ENCODE measurements around the gene METTL23.
"Not testable (repeated sequence)": the region's sequence is repeated elsewhere in the genome, so short reads cannot be mapped to it uniquely, and the experiment has no call there.

Gene METTL23

DNA sequence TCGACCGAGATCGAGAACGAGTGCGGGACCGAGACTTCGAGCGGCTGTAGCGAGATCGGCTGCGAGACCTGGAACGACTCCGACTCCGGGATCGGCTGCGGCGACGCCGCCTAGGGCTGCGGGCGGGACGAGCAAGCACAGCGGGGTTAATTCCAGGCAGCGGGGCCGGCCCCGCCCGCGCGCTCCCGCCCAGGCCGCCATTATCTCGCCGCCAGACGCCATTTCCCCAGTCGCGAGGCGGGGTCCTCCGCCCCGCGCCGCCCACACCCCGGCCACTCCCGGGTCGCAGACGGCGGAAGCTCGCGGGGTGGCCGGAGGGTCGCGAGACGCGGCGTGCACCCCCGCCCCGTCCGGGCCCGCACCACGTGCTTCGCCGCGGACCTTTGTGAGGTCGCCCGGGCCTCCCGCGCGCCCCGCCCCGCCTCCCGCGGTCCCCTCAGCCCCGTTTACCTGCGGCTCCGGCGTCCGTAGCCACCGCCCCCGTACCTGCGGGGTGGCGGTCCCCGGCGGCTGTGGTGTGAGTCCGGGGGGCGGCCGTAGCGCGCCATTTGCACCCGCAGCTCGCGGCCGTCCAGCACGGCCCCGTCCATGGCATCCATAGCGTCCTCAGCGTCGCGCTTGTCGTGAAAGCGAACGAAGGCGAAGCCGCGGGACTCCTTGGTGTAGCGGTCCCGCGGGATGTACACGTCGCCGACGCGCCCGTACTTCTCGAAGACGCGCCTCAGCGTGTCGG, 9.9 kb downstream of the METTL23 start:
- Mint-ChIP-seq H3K4me3 (peak overlapping the region; percentile 99), H3K27me3 (ENCODE audit: low read depth, poor library complexity) (peaks cover 3% of the 10 kb centered on the region), H3K9me3 (no peaks in the 10 kb centered on the region), H3K27ac (peak overlapping the region; percentile 99), H3K36me3 (ENCODE audit: low read depth) (peaks cover 47% of the 10 kb centered on the region), H3K4me1 (peaks cover 62% of the 10 kb centered on the region)
- peak; percentile 75 for DNase-seq
- TF ChIP-seq, protein P1, sequence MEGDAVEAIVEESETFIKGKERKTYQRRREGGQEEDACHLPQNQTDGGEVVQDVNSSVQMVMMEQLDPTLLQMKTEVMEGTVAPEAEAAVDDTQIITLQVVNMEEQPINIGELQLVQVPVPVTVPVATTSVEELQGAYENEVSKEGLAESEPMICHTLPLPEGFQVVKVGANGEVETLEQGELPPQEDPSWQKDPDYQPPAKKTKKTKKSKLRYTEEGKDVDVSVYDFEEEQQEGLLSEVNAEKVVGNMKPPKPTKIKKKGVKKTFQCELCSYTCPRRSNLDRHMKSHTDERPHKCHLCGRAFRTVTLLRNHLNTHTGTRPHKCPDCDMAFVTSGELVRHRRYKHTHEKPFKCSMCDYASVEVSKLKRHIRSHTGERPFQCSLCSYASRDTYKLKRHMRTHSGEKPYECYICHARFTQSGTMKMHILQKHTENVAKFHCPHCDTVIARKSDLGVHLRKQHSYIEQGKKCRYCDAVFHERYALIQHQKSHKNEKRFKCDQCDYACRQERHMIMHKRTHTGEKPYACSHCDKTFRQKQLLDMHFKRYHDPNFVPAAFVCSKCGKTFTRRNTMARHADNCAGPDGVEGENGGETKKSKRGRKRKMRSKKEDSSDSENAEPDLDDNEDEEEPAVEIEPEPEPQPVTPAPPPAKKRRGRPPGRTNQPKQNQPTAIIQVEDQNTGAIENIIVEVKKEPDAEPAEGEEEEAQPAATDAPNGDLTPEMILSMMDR (IDR thresholded peaks at IDR 0.05) = no peak

DNA sequence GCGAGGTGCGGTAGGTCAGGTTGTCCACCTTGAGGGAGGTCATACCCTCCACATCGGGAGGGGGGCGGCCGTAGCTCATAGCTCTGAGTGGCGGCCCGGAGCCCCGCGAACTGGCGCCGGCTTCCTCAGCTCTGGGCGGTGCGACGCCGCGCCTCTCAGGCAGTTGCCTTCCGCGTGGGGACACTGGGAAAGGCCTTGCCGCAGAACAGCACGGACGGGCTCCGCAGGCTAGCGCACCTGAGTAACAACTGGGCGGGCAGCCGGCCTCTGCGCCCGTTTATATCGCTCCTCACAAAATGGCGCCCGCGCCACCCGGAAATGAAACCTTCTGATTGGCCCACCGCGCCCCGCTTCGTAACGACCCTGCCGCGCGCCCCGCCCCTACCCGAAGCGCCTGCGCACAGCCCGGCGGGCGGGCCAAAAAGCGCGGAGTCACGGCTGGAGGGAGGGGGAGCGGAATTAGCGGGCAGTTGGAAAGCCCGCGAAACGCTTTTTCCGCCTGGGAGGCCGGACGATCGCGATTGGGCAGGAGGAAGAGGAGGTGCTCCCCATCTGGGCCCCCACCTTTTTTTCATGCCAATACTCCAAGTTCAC, 10.5 kb downstream of the METTL23 start, which contains the start of gene SRSF2:
Gene SRSF2, minus strand, starts transcription at position 250 of the 594 bp plus-strand sequence. Its CDS starts 171 bp downstream, at position 79.
- DNase-seq = peak; percentile 98
- Mint-ChIP-seq H3K36me3 (ENCODE audit: low read depth) (peaks cover 48% of the 10 kb centered on the region), H3K9me3 (no peaks in the 10 kb centered on the region), H3K27me3 (ENCODE audit: low read depth, poor library complexity) (peaks cover 3% of the 10 kb centered on the region), H3K27ac (peak within 1 kb of the TSS; percentile 100), H3K4me1 (peaks cover 62% of the 10 kb centered on the region), H3K4me3 (peak within 1 kb of the TSS; percentile 99)
- TF ChIP-seq, protein P1 (IDR thresholded peaks at IDR 0.05) = no peak

DNA sequence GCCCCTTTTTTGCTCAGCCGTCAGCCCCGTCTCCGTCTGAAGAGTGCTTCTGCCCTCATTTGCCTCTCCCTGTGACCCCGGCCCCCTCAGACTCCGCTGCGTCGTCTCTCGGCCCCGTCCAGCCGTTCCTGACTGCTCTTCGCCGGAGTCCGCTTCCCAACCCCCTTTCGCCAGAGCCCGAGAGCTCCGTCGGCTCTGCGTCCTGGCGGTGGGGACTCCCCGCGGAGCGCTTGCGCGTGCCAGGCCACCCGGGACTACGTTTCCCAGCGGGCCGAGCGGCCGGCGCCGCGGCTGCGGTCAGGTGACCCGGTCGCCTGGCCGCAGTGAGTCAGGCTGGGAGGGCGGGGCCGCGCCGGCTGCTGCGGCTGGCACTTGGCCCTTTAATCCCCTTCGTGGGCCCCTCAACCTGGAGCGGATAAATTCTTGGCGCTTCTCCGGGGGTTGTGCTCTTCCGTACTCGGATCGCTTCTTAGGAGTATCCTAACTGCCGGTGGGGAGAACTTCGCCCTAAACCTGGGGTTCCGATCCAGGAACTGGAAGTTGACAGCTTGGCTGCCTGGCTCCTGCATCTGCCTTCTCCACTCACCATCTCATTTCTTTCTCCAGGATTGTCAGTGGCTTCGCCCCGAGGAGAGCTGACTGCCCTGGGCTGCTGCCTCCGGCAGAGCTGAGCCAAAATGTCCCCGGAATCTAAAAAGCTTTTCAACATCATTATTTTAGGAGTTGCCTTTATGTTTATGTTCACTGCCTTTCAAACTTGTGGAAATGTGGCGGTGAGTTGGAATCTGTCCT, 11.2 kb downstream of the METTL23 start, which contains the start of gene MFSD11:
Gene MFSD11, plus strand, starts transcription at position 444 of the 792 bp plus-strand sequence. Its CDS starts 234 bp downstream, at position 678.
- peak within 1 kb of the TSS; percentile 100 for H3K27ac Mint-ChIP-seq
- peak within 1 kb of the TSS; percentile 99 for H3K4me3 Mint-ChIP-seq
- peaks cover 62% of the 10 kb centered on the region for H3K4me1 Mint-ChIP-seq
- peaks cover 49% of the 10 kb centered on the region for H3K36me3 Mint-ChIP-seq (ENCODE audit: low read depth)
- H3K9me3 Mint-ChIP-seq = no peaks in the 10 kb centered on the region
- peak; percentile 94 for DNase-seq
- H3K27me3 Mint-ChIP-seq (ENCODE audit: low read depth, poor library complexity) = peaks cover 3% of the 10 kb centered on the region
- TF ChIP-seq, protein P1 (IDR thresholded peaks at IDR 0.05) = no peak

DNA sequence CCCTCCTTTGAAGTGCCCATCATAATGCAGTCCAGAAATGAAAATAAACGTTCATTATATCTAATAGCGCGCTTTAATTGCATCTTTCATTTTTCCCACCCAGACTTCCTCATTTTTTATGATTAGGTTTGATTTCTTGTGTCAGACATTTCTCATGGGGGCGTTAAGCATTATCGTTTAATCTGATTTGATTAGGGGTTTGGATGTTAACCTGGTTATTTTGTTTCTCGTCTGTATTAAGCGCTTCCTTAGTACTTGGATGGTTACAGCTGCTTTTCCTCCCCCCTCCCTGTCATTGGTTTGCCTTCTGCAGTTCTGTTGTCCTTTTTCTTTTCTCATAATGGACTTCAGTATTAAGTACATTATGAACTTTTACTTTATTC, 11.8 kb downstream of the METTL23 start:
- TF ChIP-seq, protein P1 (IDR thresholded peaks at IDR 0.05) = no peak
- Mint-ChIP-seq H3K4me1 (peaks cover 60% of the 10 kb centered on the region), H3K36me3 (ENCODE audit: low read depth) (peaks cover 49% of the 10 kb centered on the region), H3K9me3 (no peaks in the 10 kb centered on the region), H3K27ac (peak overlapping the region; percentile 100), H3K4me3 (peak overlapping the region; percentile 99), H3K27me3 (ENCODE audit: low read depth, poor library complexity) (peaks cover 3% of the 10 kb centered on the region)
- no peak for DNase-seq

DNA sequence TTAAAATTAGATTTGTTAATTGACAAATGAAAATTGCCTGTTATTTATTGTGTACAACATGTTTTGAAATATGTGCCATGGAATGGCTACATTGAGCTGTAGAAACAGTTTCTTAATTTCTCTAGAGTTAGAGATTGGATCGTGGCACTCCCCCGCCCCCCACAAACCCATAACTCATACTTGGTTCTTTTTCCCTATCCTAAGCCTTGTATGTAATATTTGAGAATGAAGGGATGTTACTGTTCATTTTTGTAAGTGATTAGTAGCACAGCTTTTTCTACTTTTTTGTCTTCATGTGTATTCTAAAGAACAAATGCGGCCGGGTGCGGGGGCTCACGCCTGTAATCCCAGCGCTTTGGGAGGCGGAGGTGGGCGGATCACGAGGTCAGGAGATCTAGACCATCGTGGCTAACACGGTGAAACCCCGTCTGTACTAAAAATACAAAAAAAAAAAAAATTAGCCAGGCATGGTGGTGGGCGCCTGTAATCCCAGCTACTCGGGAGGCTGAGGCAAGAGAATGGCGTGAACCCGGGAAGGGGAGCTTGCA, 13.0 kb downstream of the METTL23 start:
- Mint-ChIP-seq H3K36me3 (ENCODE audit: low read depth) (peaks cover 48% of the 10 kb centered on the region), H3K4me1 (peaks cover 49% of the 10 kb centered on the region), H3K4me3 (peak overlapping the region; percentile 56)
- DNase-seq; H3K27ac Mint-ChIP-seq; H3K27me3 Mint-ChIP-seq (ENCODE audit: low read depth, poor library complexity); H3K9me3 Mint-ChIP-seq: not testable (repeated sequence)
